NB4 (cell line): Measurements from ENCODE around the gene CEBPB.

Source experiments
- CTCF ChIP-seq: IDR thresholded peaks from one replicate; pipeline ENCODE4 v1.5.1; 2012; ENCODE audit warnings: low read depth, low read length
- POLR2A ChIP-seq: IDR thresholded peaks from 2 replicates; pipeline ENCODE4 v1.6.1; 2011; ENCODE audit warnings: mild to moderate bottlenecking; ENCODE audit not compliant: insufficient read length; ENCODE audit errors: extremely low read depth

- TF ChIP-seq POLR2A (no peak), CTCF (no peak)
Observed at GRCh38 chr20:50193836-50194421, 3.3 kb downstream of the CEBPB start.
